Smooth muscle cell (in vitro differentiated cells): ENCODE results near the gene PREX1. TPM values are rescaled to one million over a fixed set of nuclear protein-coding genes. Genes with fewer than 3 reads are reported as not detected.

Source experiments
- DNase-seq: peaks from one replicate; lab custom pipeline; 2025; ENCODE audit not compliant: unreplicated experiment; lab: John Stamatoyannopoulos, UW
- H2AFZ ChIP-seq: fragments of 200-600 bp; sonication (generic); 2 replicates; pipeline ENCODE4 v1.6.0; 2016; ENCODE audit warnings: antibody characterized with exemption, low read depth, mild to moderate bottlenecking
- H3F3A ChIP-seq: fragments of 200-600 bp; sonication (generic); 2 replicates; pipeline ENCODE4 v1.6.0; 2017; ENCODE audit warnings: antibody characterized with exemption, low read depth
- H3K27ac ChIP-seq: fragments of 200-600 bp; sonication (generic); 2 replicates; pipeline ENCODE4 v1.5.1; 2016; ENCODE audit warnings: low read depth, mild to moderate bottlenecking
- H3K27me3 ChIP-seq: fragments of 200-600 bp; sonication (generic); 2 replicates; pipeline ENCODE4 v1.6.1; 2016; ENCODE audit warnings: low read depth, mild to moderate bottlenecking
- H3K36me3 ChIP-seq: fragments of 200-600 bp; sonication (generic); 2 replicates; pipeline ENCODE4 v1.5.1; 2016; ENCODE audit warnings: low read depth
- H3K4me1 ChIP-seq: fragments of 200-600 bp; sonication (generic); 2 replicates; pipeline ENCODE4 v1.5.1; 2016; ENCODE audit warnings: low read depth
- H3K4me2 ChIP-seq: fragments of 200-600 bp; sonication (generic); 2 replicates; pipeline ENCODE4 v1.6.0; 2016; ENCODE audit warnings: mild to moderate bottlenecking
- H3K4me3 ChIP-seq: fragments of 200-600 bp; sonication (generic); 2 replicates; pipeline ENCODE4 v1.5.1; 2016; ENCODE audit warnings: mild to moderate bottlenecking
- H3K79me2 ChIP-seq: fragments of 200-600 bp; sonication (generic); 2 replicates; pipeline ENCODE4 v1.6.0; 2016; ENCODE audit warnings: low read depth, mild to moderate bottlenecking
- H3K9ac ChIP-seq: fragments of 200-600 bp; sonication (generic); 2 replicates; pipeline ENCODE4 v1.6.0; 2016; ENCODE audit warnings: low read depth
- H3K9me3 ChIP-seq: fragments of 200-600 bp; sonication (generic); replicated peaks from 2 replicates; pipeline ENCODE4 v1.5.1; 2016; ENCODE audit warnings: low read depth
- H4K20me1 ChIP-seq: fragments of 200-600 bp; sonication (generic); 2 replicates; pipeline ENCODE4 v1.6.0; 2016; ENCODE audit warnings: low read depth
- WGBS: methylation state at CpG from one replicate; pipeline ENCODE4 v1.1.7; 2016; ENCODE audit warnings: low lambda C conversion rate; 5-methylcytosine and 5-hydroxymethylcytosine counted together
- polyA plus RNA-seq: library from polyadenylated mRNA; unstranded; fragments of >200 nt; fragmentation: Nextera tagmentation; extraction: Ambion mirVana; gene quantifications from 2 replicates; pipeline ENCODE4 v1.2.1, GENCODE V29; 2016
- total RNA-seq: library from RNA; depleted of rRNA; stranded (reverse); fragments of >200 nt; gene quantifications from 2 replicates; pipeline ENCODE4 v1.2.3, GENCODE V29; 2014
- TF ChIP-seq, protein P1 (sequence below): fragments of 200-600 bp; sonication (generic); IDR thresholded peaks from 2 replicates; pipeline ENCODE4 v1.5.1; 2017; ENCODE audit warnings: borderline replicate concordance, mild to moderate bottlenecking, antibody characterized with exemption; ENCODE audit not compliant: insufficient read depth, poor library complexity, severe bottlenecking

Gene PREX1
- total and polyA plus RNA-seq, 2 experiments from 2014 or later = 0.04 to 0.30 TPM

- Histone ChIP-seq H2AFZ (no peak overlapping the region), H3K9ac (no peak overlapping the region), H3K36me3 (no peaks in the 10 kb centered on the region), H3K27ac (no peak overlapping the region), H3F3A (no peaks in the 10 kb centered on the region), H4K20me1 (no peaks in the 10 kb centered on the region), H3K4me2 (no peak overlapping the region), H3K27me3 (no peaks in the 10 kb centered on the region), H3K4me3 (no peak overlapping the region), H3K79me2 (no peaks in the 10 kb centered on the region), H3K4me1 (no peaks in the 10 kb centered on the region), H3K9me3 (no peaks in the 10 kb centered on the region)
- DNase-seq = no peak
- TF ChIP-seq, protein P1, sequence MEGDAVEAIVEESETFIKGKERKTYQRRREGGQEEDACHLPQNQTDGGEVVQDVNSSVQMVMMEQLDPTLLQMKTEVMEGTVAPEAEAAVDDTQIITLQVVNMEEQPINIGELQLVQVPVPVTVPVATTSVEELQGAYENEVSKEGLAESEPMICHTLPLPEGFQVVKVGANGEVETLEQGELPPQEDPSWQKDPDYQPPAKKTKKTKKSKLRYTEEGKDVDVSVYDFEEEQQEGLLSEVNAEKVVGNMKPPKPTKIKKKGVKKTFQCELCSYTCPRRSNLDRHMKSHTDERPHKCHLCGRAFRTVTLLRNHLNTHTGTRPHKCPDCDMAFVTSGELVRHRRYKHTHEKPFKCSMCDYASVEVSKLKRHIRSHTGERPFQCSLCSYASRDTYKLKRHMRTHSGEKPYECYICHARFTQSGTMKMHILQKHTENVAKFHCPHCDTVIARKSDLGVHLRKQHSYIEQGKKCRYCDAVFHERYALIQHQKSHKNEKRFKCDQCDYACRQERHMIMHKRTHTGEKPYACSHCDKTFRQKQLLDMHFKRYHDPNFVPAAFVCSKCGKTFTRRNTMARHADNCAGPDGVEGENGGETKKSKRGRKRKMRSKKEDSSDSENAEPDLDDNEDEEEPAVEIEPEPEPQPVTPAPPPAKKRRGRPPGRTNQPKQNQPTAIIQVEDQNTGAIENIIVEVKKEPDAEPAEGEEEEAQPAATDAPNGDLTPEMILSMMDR = no peak
- 96% methylated on average over 15 of the region's 15 CpGs for WGBS
Measured at GRCh38 chr20:48710341-48711043, 117.3 kb downstream of the PREX1 start.

- Histone ChIP-seq H3K27ac (no peak overlapping the region), H3K36me3 (no peaks in the 10 kb centered on the region), H3K4me3 (no peak overlapping the region), H3F3A (no peaks in the 10 kb centered on the region), H3K4me1 (no peaks in the 10 kb centered on the region), H3K4me2 (no peak overlapping the region), H3K9me3 (no peaks in the 10 kb centered on the region), H4K20me1 (no peaks in the 10 kb centered on the region), H3K79me2 (no peaks in the 10 kb centered on the region), H3K9ac (no peak overlapping the region), H2AFZ (no peak overlapping the region), H3K27me3 (no peaks in the 10 kb centered on the region)
- WGBS = 98% methylated on average over 4 of the region's 4 CpGs
- TF ChIP-seq, protein P1 = no peak
- DNase-seq = no peak
Measured at GRCh38 chr20:48709744-48710143, 118.1 kb downstream of the PREX1 start.

GRCh38 chr20:48709058-48709691 is 118.6 kb downstream of the PREX1 start:
- no peaks in the 10 kb centered on the region for H3K79me2 ChIP-seq
- no peak overlapping the region for H3K9ac ChIP-seq
- TF ChIP-seq, protein P1 = no peak
- no peaks in the 10 kb centered on the region for H3K4me1 ChIP-seq
- DNase-seq = no peak
- no peak overlapping the region for H2AFZ ChIP-seq
- no peak overlapping the region for H3K4me2 ChIP-seq
- no peaks in the 10 kb centered on the region for H3F3A ChIP-seq
- 65% methylated on average over 18 of the region's 18 CpGs for WGBS
- H3K27ac ChIP-seq = no peak overlapping the region
- H3K27me3 ChIP-seq = no peaks in the 10 kb centered on the region
- no peaks in the 10 kb centered on the region for H4K20me1 ChIP-seq
- no peak overlapping the region for H3K4me3 ChIP-seq
- H3K36me3 ChIP-seq = no peaks in the 10 kb centered on the region
- no peaks in the 10 kb centered on the region for H3K9me3 ChIP-seq
